DMS153 (cell line): ENCODE measurements around the gene TMEM272.

Experiments
- DNase-seq: peaks from one replicate; lab custom pipeline; 2025; lab: John Stamatoyannopoulos, UW

TMEM272 gene, protein sequence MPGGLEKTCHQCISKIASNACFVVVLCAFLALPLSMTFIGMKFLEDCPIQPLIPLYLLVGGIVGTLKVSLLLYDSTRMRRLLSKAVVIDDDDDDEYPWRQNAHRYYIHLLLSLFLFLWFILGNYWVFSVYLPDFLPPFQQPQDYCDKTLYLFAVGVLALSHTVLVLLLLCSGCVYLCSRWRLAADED

DNA sequence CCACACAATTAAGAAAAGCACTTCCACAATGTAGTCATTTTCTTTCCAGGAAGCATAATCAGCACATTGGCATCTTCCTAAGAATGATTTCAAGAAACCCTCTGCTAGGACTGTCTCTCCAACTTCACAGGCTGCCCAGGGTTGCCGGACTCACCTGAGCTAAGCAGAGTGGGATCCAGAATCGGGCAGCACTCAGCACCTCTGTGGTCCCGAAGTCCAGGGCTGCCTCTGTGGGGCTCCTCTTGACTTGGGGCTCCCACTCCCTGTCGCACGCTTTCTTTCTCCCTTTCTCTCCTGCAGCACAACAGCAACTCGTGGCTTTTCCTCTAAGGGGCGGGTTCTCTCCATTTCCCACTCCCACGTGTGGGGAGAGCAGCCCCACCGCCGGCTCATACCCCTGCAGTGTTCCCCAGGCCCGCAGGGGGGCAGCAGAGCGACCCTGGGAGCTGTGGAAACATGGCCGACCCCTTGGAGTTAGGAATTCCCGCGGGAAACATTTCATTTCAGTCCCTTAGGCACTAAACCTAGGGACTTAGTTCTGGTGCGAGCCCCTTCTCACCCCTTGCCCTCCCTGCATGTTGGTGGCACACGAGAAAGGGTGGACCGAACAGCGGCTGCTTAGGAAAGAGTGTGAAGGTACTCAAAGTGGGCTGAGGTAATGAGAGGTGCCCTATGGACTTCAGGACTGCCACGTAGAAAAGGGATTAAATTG, at the start of gene TMEM272:
TMEM272 (minus strand) TSS at position 316 of the 712 bp plus-strand sequence. CDS start 6,647 bp downstream, outside the sequence.
- peak; percentile 10 for DNase-seq

DNA sequence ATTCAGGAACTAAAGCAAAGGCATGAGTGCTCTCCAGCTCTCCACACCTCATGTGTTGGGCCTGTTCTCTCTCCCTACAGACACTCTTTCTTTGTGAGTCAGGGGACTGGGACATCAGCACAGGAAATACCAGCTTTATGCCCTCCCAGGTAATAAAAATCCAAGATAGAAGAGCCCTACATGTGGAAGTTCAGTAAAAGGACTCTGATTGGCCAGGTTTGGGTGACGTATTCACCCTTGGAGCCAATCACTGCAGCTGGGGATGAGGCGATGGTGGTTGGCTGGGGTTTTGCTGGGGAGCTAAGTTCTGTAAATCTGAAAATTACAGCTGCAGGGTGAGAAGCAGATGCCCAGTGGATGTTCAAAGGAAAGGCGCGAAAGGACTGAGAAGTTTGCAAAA, 49.3 kb upstream of the TMEM272 start:
- DNase-seq: no peak

- no peak for DNase-seq
Measured at GRCh38 chr13:51892657-51893056, 47.7 kb upstream of the TMEM272 start.

DNA sequence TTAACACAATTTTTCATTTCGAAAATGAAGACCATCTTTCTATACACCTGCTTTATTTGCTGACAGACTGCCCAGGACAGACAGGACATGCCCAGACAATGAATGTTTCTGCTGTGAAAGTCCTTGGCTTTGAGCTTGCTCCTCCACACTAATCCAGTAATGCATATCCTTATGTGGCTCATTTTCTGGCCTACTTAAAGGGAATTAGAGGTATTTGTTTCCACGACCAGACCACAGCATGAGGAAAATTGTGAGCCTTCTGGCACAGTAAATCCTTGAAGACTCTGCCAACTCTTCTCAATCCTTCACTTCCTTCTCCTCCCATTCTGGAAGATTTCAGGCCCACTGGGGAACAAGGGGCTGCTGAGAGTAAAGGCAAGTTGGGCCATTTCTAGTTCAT, 42.5 kb upstream of the TMEM272 start:
- no peak for DNase-seq

- DNase-seq: no peak
Measured at GRCh38 chr13:51885651-51886050, 40.7 kb upstream of the TMEM272 start.

GRCh38 chr13:51883226-51883600, 38.2 kb upstream of the TMEM272 start:
- no peak for DNase-seq

DNA sequence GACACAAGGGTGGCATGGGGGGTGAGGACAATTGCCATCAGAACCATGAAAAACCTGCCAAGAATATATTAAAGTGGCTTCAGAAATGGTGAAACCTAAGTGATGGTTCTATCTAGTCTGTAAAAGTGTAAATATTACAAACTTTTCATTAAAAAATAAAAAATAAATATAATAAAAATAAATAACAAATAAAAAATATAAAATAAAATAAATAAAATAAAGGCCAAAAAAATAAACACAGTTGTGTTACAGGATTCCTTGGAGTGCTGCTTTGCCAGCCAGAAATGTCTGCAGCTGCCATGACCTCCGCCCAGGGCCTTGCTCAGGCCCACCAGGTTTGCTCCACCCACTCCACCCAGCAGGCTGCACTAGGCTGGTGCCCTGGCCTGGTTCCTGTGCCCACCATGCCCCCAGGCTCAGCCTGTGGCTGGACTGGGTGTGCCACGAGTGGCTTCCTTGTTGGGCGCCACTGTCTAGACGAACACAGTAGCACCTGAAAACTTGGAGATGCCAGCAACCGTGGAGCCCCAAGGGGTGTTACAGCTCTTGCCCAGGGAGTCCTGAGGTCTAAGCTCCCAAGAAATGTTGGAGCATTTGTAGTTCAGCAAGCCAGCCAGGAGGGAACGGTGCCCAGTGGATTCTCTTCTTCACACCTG, 37.7 kb upstream of the TMEM272 start:
- no peak for DNase-seq

- DNase-seq: no peak
Measured at GRCh38 chr13:51881296-51881695, 36.3 kb upstream of the TMEM272 start.

DNA sequence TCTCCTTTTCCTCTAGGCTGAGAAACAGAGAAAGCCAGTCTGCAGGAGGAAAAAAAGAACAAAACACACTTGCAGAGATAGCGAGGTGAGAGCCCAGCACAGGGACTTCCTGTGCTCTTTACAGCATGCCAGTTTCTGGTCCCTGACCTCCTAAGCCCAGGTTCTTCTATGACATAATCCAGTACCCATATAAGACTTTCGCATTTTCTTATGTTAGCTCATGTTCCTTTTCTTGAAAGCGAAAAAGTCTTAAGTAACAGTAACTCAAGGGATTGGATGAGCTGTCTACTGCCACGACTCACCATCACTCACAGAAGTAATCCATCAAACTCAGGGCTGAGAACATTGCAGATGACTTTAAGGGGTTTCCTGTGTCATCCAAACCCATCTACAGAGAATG, 34.2 kb upstream of the TMEM272 start:
- no peak for DNase-seq

DNA sequence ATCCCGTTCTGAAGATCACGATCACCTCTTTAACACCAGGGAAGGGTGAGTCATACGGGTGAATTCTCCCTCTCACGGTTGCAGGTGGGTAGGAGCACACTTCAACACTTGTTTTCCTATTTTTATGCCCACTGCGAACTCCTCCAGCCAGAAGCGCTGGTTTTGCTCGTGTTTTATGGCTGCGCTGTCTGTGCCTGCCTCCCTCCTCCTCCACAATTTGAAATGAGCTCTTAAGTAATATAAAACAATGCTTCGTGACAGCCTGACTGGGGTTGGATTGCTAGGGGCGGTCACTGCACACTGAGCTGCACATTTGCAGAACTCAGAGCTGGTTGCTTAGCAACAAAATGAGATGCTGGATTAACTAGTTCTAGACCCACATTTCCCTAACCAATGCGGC, 29.7 kb upstream of the TMEM272 start:
- peak; percentile 17 for DNase-seq

GRCh38 chr13:51873837-51874236, 28.9 kb upstream of the TMEM272 start:
- no peak for DNase-seq

DNA sequence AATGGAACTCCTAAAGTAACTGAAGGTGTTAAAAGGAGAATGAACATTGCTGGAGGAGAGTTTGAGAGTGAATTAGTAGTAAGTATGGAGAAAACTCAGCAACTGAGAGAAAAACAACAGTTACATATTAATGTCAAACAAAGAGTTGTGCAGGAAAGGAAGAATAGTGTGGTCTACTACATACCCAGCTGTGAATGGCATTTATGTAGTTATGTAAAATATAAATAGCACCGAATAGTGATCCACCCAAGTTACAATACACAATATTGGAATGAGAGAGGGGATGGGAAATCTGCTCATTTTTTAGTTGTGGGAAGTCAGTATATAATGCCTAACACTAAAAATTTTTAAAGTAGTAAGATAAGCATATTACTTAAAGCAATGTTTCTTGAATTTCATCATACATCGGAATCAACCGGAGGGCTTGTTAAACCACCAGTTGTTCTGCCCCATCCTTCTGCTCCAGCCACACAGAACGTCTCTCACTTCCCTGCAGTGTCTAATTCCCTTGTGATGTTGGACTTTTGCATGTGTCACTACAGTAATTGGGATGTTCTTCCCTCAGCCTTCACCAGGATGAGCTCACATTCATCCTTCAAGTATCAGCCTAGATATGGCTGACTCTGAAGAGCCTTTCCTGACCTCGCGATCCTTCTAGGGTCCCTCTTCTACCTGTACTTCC, 28.3 kb upstream of the TMEM272 start:
- no peak for DNase-seq

DNA sequence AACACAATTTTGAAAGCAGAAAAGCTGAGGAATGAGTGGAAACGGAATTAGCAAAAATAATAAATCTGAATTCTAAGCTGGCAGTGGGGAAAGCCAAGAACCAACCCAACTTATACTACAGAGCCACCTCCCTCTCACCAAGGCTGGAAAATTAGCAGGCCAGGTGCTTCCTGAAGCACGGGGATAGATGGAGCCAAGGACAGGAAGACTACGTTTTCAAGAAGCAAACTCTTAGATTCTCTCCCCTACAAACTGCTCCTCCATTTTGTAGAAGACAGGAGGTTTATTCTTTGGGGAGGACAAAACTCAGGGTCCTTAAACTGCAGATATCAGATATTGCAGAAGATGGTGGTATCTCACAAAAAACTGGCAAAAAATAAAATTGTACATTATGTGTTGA, 25.6 kb upstream of the TMEM272 start:
- DNase-seq: no peak

DNA sequence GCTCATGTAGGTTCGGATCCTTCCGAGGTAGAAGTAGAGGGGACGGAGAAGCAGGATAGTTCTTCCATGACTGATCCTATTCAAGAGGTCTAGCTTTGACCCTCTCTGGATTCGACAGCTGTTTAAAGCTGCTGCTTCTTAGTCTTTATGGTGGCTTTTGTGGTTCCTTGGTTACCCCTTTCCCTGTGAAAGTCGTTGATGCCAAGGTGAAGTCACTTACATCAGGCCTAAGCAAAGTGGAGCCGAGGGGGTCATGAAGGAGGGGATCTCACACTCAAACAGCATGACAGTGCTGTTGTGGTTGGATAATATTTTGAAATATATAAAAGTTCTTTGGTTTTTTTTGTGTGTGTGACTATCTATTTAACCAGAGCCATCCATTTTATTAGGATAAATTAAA, 24.9 kb upstream of the TMEM272 start:
- no peak for DNase-seq

DNA sequence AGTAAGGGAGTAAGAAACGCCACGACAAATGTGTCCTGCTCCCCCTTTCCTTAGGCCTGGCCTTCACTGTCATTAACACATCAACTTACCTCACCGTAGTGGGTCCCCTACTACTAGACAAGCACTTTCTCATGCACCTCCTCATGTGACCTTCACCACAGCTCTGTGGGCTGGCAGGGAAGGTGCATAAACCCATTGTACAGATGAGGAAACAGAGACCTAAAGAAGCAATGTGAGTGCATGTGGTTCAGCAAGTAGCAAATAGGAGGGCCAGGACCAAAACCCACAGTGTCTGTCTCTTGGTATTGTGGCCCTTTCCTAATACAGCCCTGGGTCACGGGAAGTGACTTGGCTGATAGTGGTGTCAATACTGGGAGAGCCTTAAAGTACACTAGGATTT, 22.1 kb upstream of the TMEM272 start:
- no peak for DNase-seq

- no peak for DNase-seq
Measured at GRCh38 chr13:51865838-51866237, 20.9 kb upstream of the TMEM272 start.

DNA sequence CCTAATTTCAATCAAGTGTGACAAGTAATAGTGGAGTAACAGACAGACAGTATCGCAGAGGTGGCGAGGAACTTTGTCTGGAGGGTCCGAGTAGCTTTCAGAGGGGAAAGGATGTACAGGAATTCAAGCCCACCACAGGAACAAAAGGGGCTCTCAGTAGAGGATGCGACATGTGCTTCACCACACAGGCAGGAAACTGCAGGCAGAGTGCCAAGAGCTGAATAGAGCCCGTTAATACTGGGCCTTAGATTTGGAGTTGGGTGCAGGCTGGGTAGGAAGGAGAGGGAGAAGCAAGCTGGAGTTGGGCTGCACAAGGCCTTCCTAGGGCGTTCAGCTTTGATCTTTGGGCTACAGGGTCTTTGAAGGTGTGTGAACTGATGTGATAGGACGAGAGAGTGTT, 18.0 kb upstream of the TMEM272 start:
- no peak for DNase-seq

- DNase-seq: no peak
Measured at GRCh38 chr13:51861723-51862300, 16.8 kb upstream of the TMEM272 start, which contains the start of gene CCDC70. CCDC70 (plus strand) TSS chr13:51861969; CDS start chr13:51865412, 3,443 bp downstream.

- DNase-seq: no peak
Measured at GRCh38 chr13:51858433-51859247, 13.7 kb upstream of the TMEM272 start.

- no peak for DNase-seq
Measured at GRCh38 chr13:51856998-51857397, 12.0 kb upstream of the TMEM272 start.

DNA sequence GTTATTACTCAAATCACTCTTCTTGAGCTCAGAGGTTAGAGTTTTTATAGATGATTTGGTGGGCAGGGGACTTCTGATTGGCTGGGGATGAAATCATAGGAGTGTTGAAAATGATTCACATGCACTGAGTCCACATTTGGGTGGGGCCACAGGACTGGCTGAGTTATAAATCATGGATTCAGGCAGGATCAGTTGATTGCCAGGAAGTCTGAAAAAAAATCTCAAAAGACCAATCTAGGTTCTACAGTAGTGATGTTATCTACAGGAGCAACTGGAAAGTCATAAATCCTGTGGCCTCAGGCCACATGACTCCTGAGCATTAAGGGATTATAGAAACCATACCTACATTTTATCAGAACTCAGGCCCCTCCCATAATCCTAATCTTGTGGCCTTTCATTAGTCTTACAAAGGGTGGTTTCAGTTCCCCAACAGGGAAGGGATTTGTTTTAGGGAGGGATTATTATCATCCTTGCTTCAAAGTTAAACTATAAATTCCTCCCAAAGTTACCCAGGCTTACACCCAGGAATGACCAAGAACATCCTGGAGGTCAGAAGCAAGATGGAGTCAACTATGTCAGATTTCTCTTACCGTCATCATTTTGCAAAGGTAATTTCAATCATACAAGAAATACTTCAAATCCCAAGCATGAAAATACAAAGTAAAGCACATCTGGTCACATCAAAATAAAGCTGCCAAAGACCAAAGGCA, 11.2 kb upstream of the TMEM272 start:
- no peak for DNase-seq
